ENCODE measurements around the gene GAB4.
"Not testable (repeated sequence)": the region's sequence is repeated elsewhere in the genome, so short reads cannot be mapped to it uniquely, and the experiment has no call there.

The GAB4 gene

DNA sequence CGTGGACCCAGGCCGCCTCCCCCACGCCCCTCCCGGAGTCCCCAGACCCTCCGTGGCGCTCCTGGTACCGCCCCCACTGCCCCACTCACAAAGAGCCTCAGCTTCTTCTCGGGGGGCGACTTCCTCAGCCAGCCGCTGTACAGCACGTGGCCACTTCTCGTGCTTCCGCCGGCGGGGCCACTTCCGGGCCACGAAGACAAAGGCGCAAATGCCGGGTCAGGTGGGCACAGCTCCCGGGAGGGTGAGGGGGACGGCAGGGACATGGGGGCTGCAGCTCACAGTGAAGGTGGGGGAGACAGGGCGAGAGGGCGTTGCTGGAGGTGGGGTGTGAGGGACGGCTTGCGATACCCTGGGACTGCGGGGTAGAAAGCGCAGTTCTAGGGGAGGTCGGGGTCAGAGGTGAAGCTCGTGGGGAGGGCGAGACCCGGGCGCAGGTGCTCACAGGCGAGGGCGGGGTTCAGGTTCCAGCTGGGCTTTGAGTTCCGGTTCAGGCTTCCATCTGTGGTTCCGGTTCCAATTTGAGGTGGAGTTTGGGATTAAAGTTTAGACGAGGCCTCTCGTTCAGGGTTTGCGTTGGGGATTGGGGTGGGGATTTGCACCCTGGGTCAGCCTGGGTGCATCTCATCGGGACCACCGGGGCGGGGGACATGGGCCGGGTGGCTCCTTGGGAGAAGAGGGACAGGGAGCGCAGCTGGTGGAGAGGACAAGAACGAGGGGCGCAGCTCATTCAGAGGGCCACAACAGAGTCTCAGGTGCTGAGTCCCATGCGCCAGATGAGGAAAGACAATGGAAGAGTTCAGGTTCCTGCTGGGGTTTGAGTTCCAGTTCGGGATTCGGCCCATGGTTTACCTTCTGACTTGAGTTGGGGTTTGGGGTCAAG is at the start of gene GAB4:
TSS of gene GAB4 (minus strand) at position 371 of the 880 bp plus-strand sequence. CDS start at position 263, 108 bp downstream.
- no peak for DNase-seq

GRCh38 chr22:17056807-17057206 is 48.8 kb upstream of the GAB4 start:
- no peak for DNase-seq

DNA sequence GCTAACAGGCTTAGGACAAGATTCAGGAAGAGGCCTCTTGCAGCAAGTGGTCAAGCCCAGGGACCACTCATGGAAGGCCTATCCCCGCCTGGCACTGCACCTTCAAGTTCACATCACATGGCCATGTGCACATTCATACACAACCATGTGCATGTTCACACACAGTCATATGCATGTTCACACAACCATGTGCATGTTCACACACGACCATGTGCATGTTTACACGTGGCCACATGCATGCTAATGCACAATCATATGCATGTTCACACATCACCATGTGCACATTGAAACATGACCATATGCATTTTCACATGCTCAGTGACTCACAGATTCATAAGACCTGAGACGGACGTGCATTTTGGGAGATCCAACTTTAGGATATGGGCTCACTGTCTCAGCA is 48.0 kb upstream of the GAB4 start:
- no peak for DNase-seq

- DNase-seq, result no peak
These were observed 39.6 kb upstream of the GAB4 start for GRCh38 chr22:17047656-17048055.

DNA sequence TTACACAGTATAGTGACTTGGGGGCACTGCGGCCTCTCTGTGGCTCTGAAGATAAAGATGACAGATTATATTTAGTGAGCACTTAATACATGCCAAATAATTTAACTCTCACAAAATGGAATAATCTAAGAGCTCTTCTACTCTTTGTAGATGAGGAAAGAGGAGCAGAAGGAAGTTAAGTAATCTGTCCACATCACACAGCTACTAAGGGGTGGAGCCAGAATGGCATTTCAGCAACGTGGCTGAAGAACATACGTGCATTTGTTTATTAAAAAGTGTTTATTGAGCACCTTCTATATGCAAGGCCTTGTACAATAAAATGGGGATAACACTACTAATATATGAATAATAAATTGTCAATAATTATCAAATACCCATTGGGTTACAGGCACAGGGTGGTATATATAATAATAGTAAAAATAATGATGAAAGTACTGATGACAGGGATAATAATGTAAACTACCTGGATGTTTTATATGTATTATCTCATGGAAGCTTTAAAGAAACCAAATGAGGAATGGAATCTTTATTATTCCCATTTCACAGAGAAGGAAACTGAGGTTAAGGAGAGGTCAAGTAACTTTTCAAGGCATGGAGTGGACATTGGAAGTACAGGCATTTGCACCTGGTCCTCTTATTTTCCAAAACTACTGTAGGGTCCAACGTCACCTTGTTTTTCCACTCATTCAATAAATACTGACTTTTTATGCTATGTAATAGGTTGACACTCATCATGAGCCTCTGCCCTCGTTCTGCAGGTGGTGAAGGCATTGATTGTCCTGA is 38.7 kb upstream of the GAB4 start:
- DNase-seq, result no peak

DNA sequence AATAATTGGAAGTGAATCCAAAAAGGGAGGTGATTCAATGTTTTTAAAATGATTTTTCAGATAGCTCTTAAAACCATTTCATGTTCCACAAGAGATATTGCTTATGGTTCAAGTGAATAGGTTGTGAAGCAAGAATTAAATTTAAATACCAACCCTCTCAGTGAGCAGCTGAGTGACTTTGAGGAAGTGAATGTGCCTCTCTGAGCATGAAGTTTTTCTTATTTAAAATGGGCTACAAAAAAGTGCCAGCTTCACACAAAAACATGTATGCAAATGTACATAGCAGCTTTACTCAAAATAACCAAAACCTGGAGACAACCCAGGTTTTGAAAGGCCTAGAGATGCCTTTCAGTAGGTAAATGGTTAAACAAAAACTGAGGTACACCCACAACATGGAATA is 35.5 kb upstream of the GAB4 start:
- no peak for DNase-seq

- DNase-seq, result not testable (repeated sequence)
These were observed 29.1 kb upstream of the GAB4 start for GRCh38 chr22:17036842-17037711.

- DNase-seq, result not testable (repeated sequence)
These were observed 28.2 kb upstream of the GAB4 start for GRCh38 chr22:17035976-17036841.

DNA sequence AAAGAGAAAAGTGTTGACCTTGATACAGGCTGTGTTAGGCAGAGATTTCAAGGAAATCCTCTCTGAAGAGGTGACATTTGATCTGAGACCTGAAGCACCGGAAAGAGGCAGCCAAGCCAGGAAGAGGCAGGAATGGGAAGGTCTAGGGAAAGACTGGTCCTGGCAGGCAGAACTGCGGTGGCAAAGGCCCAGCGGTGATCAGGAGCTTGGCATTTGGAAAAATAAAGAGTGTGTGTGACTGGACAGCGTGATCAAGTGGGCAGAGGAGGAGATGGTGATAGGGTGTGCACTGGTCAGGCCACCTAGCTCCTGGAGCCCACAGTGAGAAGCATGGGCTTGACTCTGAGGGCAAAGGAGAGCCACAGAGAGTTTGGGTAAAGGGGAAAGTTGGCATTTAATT is 27.2 kb upstream of the GAB4 start:
- no peak for DNase-seq

DNA sequence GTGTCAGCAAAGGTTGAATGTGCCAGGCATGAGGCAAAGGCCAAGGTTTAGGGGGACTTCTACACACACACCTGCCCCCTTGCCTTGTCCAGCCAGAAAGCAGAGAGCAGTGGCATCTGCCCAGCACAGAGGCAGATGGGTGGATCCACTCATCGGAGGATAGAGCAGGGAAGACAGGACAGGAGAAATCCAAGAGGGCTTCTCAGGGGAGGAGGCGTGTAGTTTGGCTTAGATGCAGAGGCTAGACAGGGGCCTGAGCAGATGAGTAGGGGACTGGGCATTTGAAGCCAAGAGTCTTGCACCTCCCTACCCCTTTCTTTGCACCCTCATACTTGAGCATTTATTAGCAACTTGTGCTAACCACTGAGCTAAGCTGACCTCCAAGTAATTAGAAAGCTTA is 26.5 kb upstream of the GAB4 start:
- DNase-seq, result not testable (repeated sequence)

GRCh38 chr22:17032277-17032676 is 24.3 kb upstream of the GAB4 start:
- not testable (repeated sequence) for DNase-seq

- not testable (repeated sequence) for DNase-seq
These were observed 16.4 kb upstream of the GAB4 start for GRCh38 chr22:17024380-17024779.

DNA sequence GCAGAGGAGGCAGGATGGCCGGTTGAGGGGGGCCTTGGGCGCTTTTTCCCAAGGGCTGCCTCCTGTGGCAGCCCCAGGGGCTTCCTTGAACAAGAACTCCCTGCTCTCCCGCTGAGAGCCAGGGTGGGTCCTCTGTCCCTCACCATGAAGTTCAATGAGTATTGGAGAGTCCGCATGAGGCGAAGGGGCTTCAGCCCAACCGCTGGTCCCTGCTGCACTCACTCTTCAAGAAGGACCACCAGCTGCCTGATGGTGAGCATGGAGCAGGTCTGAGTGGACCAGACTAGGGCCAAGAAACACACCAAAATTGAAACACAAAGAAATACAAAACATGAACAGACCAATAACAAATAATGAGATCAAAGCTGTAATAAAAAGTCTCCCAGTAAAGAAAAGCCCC is 7.5 kb upstream of the GAB4 start:
- DNase-seq, result not testable (repeated sequence)

DNA sequence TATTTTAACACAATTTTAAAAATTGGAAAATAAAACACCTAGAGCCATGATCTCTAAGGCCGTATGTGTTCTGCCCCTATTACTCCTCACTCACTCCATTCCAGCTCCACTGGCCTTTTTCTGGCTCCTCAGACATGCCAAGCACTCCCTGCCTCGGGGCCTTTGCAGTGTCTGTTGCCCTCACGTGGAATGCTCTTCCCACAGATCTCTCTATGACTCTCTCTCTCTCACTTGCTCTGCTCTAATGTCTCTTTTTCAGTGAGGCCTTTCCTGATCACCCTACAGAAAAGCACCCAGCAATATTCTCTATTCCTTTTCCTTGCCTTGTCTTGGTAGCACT is 6.0 kb upstream of the GAB4 start:
- DNase-seq, result not testable (repeated sequence)

- DNase-seq, result no peak
These were observed 5.5 kb upstream of the GAB4 start for GRCh38 chr22:17013396-17014100.

- DNase-seq, result no peak
These were observed 4.2 kb upstream of the GAB4 start for GRCh38 chr22:17012267-17012666.

DNA sequence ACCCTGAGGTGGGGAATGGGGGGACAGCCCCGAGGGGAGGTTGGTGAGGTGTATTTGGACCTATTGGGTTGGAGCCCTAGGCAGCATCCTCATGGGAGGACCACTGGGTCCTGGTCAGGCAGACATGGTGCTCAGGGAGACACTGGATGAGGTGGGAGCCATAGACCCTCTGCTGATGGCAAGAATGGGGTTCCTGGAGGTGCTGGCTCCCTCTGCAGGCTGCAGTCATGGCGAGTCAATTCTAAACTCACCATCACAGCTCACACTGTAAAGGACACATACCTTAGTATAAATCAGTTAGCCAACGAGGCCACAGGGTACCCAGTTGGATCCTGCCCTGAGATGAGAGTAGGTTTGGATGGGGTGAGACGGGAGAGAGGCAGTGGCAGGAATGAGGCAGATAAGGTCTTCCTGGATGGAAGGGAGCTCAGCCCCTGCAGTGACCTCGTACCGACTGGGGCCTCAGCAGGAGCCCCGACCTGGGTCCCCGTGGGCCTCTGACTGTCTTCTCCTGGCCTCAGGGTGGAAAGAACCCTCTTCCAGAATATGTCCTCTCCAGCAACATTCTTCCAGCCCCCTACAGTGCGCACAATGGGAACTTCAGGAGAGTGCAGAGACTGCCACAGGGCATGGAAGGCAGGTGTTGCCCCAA is 1.7 kb upstream of the GAB4 start:
- no peak for DNase-seq

GRCh38 chr22:17007257-17007656 is 765 bp downstream of the GAB4 start:
- DNase-seq, result no peak

DNA sequence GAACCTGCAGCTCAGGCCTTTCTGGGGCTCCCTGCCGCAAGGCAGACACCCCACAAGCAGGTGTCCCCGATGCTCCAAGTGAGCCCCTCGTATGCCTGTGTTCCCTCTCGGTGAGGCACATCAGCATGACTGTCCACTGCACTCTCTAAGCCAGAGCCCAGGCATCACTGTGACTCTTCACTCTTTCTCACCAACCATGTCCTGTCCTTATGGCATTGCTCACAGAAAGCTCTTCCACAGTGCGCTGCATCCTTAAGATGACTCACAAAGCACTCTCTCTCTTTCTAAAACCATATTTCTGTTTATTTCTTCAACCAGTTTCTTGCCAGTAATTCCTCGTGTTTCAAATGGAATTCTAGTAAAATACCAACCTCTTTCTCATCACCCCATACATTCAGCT is 18.1 kb downstream of the GAB4 start:
- DNase-seq, result no peak

DNA sequence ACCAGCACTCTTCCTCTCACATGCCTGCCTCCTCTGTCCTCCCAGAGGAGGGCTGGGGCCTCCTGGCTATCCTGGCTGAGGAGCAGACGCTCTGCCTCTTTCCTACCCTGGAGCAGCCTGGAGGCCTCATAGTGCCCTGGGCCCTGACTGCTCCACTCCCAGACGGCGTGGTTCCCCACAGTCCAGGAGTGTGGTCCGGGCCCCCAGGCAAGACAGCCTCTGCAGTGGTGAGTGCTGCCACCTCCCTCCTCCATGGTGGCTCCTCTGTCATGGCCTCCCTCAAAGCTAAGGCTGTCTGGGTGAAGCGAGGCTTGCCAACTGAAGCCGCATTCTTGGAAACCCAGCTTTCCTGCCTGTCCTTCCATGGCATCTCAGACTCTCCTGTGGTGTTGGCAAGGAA is 19.8 kb downstream of the GAB4 start:
- DNase-seq, result no peak

DNA sequence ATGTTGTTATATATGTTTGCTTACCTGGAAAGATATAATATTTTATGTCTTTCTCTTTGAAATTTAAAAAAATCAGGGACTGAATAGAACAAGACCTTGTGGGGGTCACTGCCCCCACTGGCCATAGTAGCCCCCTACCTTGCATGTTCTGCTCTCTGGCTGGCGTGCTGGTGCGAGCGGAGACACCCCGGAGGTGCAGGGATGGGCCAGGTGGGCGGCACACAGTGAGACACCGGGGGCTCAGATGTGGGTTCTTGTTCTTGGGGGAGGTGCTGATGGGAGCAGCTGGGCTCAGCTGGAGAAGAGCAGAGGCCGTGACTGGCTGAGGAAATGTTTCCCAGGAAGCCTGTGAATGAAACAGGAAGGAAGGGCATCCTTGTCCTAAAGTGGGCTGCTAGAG is 20.2 kb downstream of the GAB4 start:
- DNase-seq, result no peak

Data from CD4-positive, alpha-beta T cell treated with Interleukin-15 for 1 hour (primary cell).